GM18520 (cell line): ENCODE results near the gene ENSA.
"Not testable (repeated sequence)": the region's sequence is repeated elsewhere in the genome, so short reads cannot be mapped to it uniquely, and the experiment has no call there.

Source experiments
- ATAC-seq: cut with Tn5 transposase; IDR thresholded peaks from one replicate; pipeline ENCODE4 v1.9.1; 2021; ENCODE audit not compliant: unreplicated experiment

The ENSA gene

GRCh38 chr1:150622303-150622975 lies 7.0 kb downstream of the ENSA start:
- ATAC-seq: no peak

DNA sequence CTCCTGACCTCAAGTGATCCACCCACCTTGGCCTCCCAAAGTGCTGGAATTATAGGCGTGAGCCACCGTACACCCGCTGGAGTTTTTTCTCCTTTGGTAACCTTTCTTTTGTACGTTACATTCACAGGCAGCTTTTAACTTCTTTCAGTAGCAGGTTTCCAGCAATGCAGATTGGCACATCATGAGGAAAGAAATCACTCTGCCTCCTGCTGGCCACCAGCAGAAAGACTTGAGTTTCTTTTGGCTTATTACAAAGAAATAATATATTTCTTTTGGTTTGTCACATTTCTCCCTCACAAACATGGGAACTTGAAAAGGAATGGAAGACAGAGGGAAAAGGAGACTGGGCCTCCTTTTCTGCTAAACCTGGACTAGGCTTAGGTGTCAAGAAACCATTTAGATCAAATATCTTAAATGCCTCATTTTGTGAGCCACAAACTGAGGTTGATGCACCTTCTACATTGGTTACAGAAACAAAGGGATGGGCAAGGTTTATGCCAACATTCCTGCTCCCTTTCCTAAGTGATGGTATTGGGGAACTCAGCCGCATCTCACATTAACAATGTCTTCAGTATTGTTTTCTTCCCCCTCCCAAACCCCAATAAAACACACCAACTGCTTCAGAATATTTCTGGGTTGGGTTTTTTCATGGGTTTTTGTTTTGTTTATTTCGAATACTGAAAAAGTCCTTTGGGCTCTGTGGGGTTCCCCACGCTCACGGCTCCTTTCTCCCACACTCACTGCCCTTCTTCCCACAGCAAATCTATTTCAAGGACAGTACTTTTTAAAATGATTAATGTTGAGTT lies 7.7 kb downstream of the ENSA start:
- ATAC-seq: no peak

- no peak for ATAC-seq
Observed at GRCh38 chr1:150620919-150621318, 8.5 kb downstream of the ENSA start.

- no peak for ATAC-seq
Observed at GRCh38 chr1:150619576-150620509, 9.6 kb downstream of the ENSA start.

DNA sequence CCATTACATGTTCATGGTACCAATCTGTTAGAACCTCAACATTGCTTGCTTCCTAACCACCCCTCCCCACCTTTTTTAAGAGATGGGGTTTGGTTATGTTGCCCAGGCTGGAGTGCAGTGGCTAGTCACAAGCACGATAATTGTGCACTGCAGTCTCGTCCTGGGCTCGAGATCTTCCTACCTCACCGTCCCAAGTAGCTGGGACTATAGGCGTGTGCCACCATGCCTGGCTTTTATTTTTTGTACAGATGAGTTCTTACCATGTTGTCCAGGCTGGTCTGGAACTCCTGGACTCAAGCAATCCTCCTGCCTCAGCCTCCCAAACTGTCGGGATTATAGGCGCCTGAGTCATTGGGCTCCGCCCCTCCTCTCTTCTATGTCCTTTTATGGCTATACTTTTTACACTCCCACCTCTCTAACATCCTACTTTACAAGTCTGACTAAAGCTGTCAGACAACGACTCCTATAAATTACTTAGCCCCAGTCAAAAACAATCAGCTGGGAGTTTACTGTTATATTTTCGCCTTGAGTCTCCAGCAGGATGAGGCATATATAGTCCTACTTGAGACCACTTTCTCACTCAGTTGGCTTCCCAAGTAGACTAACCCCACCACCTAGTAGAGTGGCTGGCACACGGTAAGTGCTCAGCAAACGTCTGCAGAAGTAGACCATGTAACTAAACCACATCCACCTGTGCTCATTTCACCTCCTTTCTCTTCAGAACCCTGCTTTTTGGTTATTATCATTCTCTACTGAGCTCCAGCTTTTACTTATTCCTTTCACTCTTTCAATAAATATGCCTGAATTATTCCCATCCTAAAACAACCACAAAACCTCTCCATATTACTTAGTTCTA lies 13.8 kb downstream of the ENSA start:
- ATAC-seq: no peak

- ATAC-seq: peak; percentile 42
Observed at GRCh38 chr1:150613061-150613920, 16.1 kb downstream of the ENSA start.

DNA sequence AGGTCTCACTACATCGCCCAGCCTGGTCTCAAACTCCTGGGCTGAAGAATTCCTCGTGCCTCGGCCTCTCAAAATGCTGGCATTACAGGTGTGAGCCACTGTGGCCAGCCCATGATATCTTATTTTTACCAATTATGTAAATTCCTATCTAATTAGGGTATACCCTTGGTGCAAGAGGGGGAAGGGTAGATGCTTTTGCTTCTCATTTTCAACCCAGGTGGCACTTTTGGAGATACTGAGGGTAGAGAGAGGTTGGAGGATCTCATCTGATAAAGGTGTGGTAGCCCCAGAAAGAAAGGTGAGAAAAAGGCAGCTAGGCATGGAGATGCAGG lies 17.4 kb downstream of the ENSA start:
- ATAC-seq: no peak

GRCh38 chr1:150610576-150610975 lies 18.8 kb downstream of the ENSA start:
- ATAC-seq: no peak

- ATAC-seq: no peak
Observed at GRCh38 chr1:150609732-150610131, 19.7 kb downstream of the ENSA start.

DNA sequence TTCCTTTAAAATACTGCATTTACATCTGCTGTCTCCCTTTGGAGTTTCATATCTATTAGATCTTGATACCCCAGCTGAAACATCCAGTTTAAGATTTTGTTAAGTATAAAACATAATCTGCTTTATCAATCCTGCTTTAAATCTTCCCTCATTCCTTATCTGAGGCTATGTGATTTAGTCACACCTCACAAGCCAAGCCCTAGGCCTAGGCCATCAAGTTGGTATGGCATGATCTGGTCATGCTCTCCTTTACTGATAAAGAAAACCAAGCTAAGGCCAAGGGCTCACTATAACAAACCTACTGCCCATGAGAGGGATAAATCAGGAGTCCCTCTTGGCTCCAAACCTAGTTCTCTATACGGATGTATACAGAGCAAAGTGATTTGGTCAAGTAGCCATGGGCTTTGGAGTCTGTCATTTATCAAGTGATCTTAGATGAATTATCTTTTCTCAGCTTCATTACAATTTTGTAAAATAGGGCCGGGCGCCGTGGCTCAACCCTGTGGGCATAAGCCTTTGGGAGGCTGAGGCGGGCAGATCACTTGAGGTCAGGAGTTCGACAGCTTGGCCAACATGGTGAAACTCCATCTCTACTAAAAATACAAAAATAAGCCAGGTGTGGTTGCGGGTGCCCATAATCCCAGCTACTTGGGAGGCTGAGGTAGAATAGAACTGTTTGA lies 22.8 kb downstream of the ENSA start:
- no peak for ATAC-seq

DNA sequence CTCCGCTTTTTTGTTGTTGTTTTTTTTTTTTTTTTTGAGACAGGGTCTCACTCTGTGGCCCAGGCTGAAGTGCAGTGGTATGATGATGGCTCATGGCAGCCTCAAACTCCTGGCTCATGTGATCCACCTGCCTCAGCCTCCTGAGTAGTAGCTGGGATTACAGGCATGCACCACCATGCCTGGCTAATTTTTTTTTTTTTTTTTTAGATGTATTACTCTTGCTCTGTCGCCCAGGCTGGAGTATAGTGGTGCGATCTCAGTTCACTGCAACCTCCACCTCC lies 24.0 kb downstream of the ENSA start:
- not testable (repeated sequence) for ATAC-seq

DNA sequence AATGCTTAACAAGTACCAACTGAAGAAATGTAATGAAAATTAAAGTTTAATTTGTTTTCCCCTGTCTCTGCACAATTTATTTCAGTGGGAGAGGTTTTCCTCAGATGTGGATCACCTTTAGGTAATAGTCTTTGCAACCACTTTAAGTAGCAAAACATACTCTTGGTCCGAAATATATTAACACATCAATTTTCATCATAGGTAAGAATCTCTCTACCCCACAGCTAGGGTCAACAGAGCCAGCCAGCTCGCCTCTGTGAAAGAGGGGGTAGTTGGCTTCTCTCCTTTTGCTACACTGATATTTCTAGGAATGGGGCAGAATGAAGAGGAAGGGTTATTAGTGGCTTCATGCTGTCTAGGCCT lies 25.2 kb downstream of the ENSA start:
- no peak for ATAC-seq

DNA sequence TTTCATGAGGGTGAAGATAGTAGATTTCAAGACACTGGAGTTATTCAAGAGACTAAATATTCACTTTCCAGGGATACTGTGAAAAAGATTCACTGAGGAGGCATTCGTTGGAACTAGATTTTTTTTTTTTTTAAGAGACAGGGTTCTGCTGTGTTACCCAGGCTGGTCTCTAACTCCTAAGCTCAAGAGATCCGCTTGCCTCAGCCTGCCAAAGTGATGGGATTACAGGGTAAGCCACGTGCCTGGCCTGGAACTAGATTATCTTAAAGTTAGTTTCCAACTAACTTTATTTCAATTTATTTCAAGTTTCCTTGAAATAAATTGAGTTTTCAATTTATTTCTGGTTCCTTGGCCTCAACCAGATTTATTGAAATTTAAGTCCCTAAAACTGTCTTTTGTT lies 25.7 kb downstream of the ENSA start:
- no peak for ATAC-seq

DNA sequence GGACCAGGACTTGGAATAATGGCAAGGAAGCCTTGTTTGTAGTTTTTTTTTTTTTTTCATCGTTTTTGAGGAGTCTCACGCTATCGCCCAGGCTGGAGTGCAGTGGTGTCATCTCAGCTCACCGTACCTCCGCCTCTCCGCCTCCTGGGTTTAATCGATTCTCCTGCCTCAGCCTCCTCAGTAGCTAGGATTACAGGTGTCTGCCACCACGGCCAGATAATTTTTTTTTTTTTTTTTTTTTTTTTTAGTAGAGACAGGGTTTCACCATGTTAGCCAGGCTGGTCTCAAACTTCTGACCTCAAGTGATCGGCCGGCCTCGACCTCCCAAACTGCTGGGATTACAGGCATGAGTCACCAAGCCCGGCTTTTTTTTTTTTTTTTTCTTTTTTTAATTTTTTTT lies 27.0 kb downstream of the ENSA start:
- not testable (repeated sequence) for ATAC-seq

DNA sequence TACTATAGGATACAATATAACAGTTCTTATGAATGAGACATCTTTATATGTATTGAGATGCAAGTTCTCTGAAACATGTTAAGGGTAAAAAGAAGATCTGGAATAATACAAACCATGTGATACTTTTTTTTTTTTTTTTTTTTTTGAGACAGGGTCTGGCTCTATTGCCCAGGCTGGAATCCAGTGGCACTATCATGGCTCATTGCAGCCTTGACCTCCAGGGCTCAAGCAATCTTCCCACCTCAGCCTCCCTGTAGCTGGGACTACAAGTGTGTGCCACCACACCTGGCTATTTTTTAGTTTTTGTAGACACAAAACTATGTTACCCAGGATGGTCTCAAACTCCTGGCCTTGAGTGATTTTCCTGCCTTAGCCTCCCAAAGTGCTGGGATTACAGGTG lies 27.9 kb downstream of the ENSA start:
- ATAC-seq: no peak

GRCh38 chr1:150598346-150598745 lies 31.1 kb downstream of the ENSA start:
- not testable (repeated sequence) for ATAC-seq

DNA sequence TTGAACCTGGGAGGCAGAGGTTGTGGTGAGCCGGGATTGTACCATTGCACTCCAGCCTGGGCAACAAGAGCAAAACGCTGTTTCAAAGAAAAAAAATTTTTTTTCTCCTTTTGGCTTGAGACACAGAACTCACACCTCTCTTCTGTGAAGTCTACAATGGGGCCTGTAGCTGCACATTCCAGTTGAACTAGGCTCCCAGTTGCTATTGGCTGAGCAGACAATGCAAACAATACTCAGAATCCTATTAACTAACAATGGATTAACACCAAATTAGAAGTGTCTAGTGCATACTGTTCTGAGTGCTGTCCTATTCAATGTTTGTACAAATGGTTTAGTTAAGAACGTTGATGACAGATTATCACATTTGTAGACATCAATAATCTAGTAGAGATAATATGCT lies 32.4 kb downstream of the ENSA start:
- no peak for ATAC-seq

DNA sequence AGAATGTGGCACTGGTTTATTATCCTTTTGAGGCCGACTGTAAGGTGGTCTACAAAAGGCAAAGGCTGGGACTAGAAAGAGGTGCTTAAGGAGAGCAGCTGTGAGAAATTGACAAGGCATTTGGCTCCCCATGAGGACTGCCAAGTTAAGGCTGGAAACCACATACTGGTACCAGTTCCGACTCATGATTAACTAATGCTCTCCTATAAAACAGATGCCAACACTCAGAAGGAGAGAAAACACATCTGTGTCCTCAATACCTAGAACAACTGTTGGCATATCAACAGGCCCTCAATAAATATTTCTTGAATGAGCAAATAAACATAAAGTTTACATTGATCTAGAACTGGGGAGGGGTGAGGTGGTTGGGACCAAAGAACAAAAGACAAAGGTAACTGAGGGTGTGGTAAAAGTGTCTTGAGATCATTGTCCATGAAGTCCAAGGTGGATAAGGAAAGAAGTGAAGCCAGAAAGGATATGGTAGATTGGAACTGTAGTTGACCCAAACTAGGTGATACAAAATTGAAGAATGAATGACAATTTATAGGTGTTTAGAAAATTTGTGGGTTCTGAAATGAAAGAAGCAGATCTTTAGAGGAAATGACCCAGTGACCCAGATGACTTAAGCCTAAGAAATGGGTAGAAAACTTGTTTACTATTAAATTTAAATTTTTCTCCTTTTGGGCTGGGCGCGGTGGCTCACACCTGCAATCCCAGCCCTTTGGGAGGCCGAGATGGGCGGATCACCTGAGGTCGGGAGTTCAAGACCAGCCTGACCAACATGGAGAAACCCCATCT lies 33.1 kb downstream of the ENSA start:
- ATAC-seq: no peak

- no peak for ATAC-seq
Observed at GRCh38 chr1:150582371-150582770, 47.0 kb downstream of the ENSA start.
